Measurements from ENCODE around the gene NBAS.

DNA sequence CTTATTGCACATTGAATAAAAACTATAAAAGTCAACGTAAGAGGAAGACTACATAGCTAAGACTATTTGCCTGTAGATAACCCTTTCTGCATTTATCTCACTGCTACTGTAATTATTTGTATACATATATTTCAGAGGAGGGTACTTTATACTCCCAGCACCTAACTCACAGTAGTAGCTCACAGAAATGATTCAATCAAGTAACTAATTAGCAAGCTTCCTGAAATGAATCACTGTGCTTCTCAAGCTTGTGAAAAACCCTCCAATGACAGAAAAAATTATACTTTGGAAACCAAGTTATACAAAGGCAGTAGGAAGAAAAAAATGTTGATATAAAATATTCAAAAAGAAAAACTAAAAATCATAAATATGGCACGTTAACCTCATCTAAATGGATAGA lies 124.9 kb downstream of the NBAS start:
- TF ChIP-seq EZH2 (IDR thresholded peaks at IDR 0.05) (no peak), POLR2AphosphoS5 (IDR thresholded peaks at IDR 0.05; ENCODE audit: borderline replicate concordance, low read depth, low read length) (no peak), FOXP2 (optimal IDR thresholded peaks at IDR 0.05; ENCODE audit: control extremely low read depth, extremely low read length, insufficient read depth) (no peak)

All from SK-N-MC (cell line).